Omental fat pad (tissue), 4 donors: ENCODE results near the gene GAS2. TPM values are rescaled to one million over a fixed set of nuclear protein-coding genes. Genes with fewer than 3 reads are reported as not detected.

Experiments
- ATAC-seq: fragments of 150-250 bp; one replicate; pipeline ENCODE4 v1.9.1; 2016; ENCODE audit warnings: mild to moderate bottlenecking, moderate library complexity; ENCODE audit not compliant: low FRiP score
- DNase-seq: peaks from one replicate; pipeline ENCODE4 v3.0.0-alpha.2; 2019; ENCODE audit warnings: low spot score
- CTCF ChIP-seq, 3 donors: fragments of 450-650 bp; IDR thresholded peaks; one replicate each; pipeline ENCODE4 v1.5.1; 2016 to 2017; ENCODE audit warnings: antibody characterized with exemption in 3 of 3, mild to moderate bottlenecking in 3 of 3, moderate library complexity in 2 of 3
- total RNA-seq, 4 donors: library from RNA; depleted of rRNA; stranded (reverse); fragments of >200 nt; gene quantifications; one replicate each; pipeline ENCODE4 v1.1.0, GENCODE V29; 2016

Gene GAS2
- total RNA-seq, 4 donors from 2014 or later = 0.63 to 4.9 (median 2.5) TPM

DNA sequence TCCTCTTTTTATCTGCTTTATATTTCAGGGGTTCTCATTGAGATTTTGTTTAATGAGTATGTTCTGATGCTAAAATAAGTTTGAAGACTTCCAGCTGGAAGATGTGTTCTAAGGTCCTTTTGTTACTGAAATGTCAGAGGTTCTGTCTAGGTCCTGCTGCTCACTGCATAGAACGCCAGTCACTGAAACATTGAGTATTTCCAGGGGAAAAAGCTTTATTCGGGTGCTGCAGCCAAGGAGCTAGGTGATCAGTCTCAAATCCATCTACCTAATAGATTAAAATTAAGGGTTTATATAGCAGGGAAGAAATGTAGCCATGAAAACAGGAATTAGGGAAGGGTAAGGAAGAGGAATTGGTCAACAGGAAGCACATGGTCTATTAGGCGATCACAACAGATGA lies 143.5 kb downstream of the GAS2 start:
- ATAC-seq = no peak
- no peak for DNase-seq
- no peak for TF ChIP-seq CTCF (IDR thresholded peaks at IDR 0.05)

DNA sequence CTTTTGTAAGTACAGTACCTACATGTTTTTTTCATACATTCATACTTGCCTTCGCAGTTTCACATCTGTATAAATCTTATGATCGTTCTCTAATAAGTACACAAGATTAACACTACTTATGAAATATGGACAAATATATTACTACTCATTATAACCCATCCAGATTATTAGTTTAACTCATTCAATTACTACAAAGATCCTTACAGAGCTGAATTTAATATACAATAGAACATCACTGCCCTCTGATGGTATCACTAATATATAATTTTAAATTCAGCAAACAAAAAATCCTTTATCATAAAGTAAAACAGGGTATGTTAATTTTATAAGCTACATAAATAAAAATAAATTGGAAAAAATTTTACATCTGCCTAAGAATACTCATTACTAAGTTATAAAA lies 155.8 kb downstream of the GAS2 start:
- ATAC-seq (no peak), DNase-seq (no peak)
- TF ChIP-seq CTCF (IDR thresholded peaks at IDR 0.05) = no peak

DNA sequence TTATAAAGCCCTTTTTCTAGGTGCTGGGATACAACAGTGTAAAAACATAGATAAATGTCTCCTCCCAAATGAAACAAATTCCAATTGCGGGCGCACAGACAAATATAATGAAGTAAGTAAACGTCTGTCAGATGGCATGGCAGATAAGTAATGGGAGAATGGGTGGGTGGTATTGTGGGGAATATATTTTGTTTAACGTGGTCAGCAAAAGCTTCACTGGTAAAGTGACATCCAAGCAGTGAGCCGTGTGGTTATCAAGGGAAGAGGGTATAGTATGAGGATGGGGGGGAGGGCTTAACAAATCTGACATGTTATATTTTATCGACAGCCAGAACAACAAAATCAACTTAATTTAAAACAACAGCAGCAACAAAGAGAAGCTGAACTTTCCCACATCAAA lies 162.0 kb downstream of the GAS2 start:
- no peak for ATAC-seq
- no peak for DNase-seq
- TF ChIP-seq CTCF (IDR thresholded peaks at IDR 0.05) = no peak

- no peak for TF ChIP-seq CTCF (IDR thresholded peaks at IDR 0.05)
- peak; percentile 98 for ATAC-seq
- peak; percentile 93 for DNase-seq
These were observed 163.0 kb downstream of the GAS2 start, which contains the start of gene SVIP for GRCh38 chr11:22829231-22830081. SVIP (minus strand) TSS chr11:22829801; CDS start chr11:22829748, 53 bp downstream.

- DNase-seq (no peak), ATAC-seq (no peak)
- TF ChIP-seq CTCF (IDR thresholded peaks at IDR 0.05) = no peak
These were observed 163.6 kb downstream of the GAS2 start for GRCh38 chr11:22830082-22830414.

GRCh38 chr11:22832315-22833015 lies 166.1 kb downstream of the GAS2 start:
- ATAC-seq (no peak), DNase-seq (no peak)
- no peak for TF ChIP-seq CTCF (IDR thresholded peaks at IDR 0.05)
